Right lung (tissue), 5 donors: ENCODE data around the gene BMI1. TPM values are rescaled to one million over a fixed set of nuclear protein-coding genes. Genes with fewer than 3 reads are reported as not detected.

Source experiments
- DNase-seq, 2 donors: peaks; one replicate each; pipeline ENCODE4 v3.0.0-alpha.2; 2013
- polyA plus RNA-seq, 5 donors: library from polyadenylated mRNA; unstranded; fragments of 120-200 nt; gene quantifications; one replicate each; pipeline versions ENCODE4 v1.2.1 to v1.2.3, GENCODE V29; 2013; ENCODE audit warnings: inconsistent platforms in 1 of 5, low replicate concordance in 1 of 5; ENCODE audit not compliant: insufficient read length in 5 of 5, insufficient read depth in 1 of 5

BMI1 gene
- polyA plus RNA-seq, 5 donors, result 78.5 to 127 (median 108) TPM

- no peak for DNase-seq
Observed at GRCh38 chr10:22317771-22318565, 2.9 kb upstream of the BMI1 start.

- no peak for DNase-seq
Observed at GRCh38 chr10:22318772-22319171, 2.1 kb upstream of the BMI1 start.

GRCh38 chr10:22319547-22319979 is 1.3 kb upstream of the BMI1 start:
- DNase-seq, result no peak

- no peak for DNase-seq
Observed at GRCh38 chr10:22319980-22320558, 830 bp upstream of the BMI1 start.

- peak; percentile 77 to 84 for DNase-seq
Observed at GRCh38 chr10:22321156-22321923, 441 bp downstream of the BMI1 start.

- no peak for DNase-seq
Observed at GRCh38 chr10:22321924-22322640, 1.2 kb downstream of the BMI1 start.

GRCh38 chr10:22322641-22323160 is 1.8 kb downstream of the BMI1 start:
- DNase-seq, result no peak

- DNase-seq, result no peak
Observed at GRCh38 chr10:22323538-22324305, 2.8 kb downstream of the BMI1 start.

GRCh38 chr10:22324413-22324812 is 3.5 kb downstream of the BMI1 start:
- DNase-seq, result no peak

- no peak for DNase-seq
Observed at GRCh38 chr10:22324893-22325271, 4.0 kb downstream of the BMI1 start.

- peak in 1 of 2 donors; percentile 78 for DNase-seq
Observed at GRCh38 chr10:22325272-22326144, 4.6 kb downstream of the BMI1 start.

- DNase-seq, result no peak
Observed at GRCh38 chr10:22326145-22326702, 5.3 kb downstream of the BMI1 start.

- DNase-seq, result no peak
Observed at GRCh38 chr10:22329150-22329549, 8.3 kb downstream of the BMI1 start.

GRCh38 chr10:22332116-22332692 is 11.3 kb downstream of the BMI1 start:
- no peak for DNase-seq

- DNase-seq, result no peak
Observed at GRCh38 chr10:22333167-22333974, 12.5 kb downstream of the BMI1 start.

- DNase-seq, result no peak
Observed at GRCh38 chr10:22333975-22334282, 13.0 kb downstream of the BMI1 start.

- DNase-seq, result peak in 1 of 2 donors; percentile 31
Observed at GRCh38 chr10:22334414-22335172, 13.7 kb downstream of the BMI1 start.
